IMR-90 (cell line): Measurements from ENCODE around the gene PCK2. TPM values are rescaled to one million over a fixed set of nuclear protein-coding genes. Genes with fewer than 3 reads are reported as not detected.
A peak's percentile ranks its signal among the peaks of the same experiment; 100 is the strongest.

Experiments
- ATAC-seq: fragments of 200-7000 bp; cut with Tn5 transposase; 2 replicates; pipeline ENCODE4 v1.9.1; 2020; ENCODE audit warnings: low read depth, mild to moderate bottlenecking, moderate library complexity
- BruUV-seq: library from RNA; stranded (reverse); fragments of 400-500 nt; replicated peaks from 2 replicates; lab custom pipeline; 2021; lab: Mats Ljungman, UMichigan
- CTCF ChIA-PET: fragments of 300-600 bp; formaldehyde crosslinking; extraction: SDS; loops from one replicate; lab custom pipeline; 2021; ENCODE audit warnings: antibody characterized with exemption; lab: Yijun Ruan, JAX
- POLR2A ChIA-PET: fragments of 300-600 bp; sonication (Branson Sonifier 250); formaldehyde crosslinking; loops from one replicate; lab custom pipeline; 2022; ENCODE audit warnings: antibody characterized with exemption; ENCODE audit not compliant: unreplicated experiment; lab: Charles Lee
- DNase-seq: peaks from one replicate; pipeline ENCODE4 v3.0.0; 2013
- H2AFZ ChIP-seq: replicated peaks from 2 replicates; pipeline ENCODE3; 2013; ENCODE audit warnings: low read length, mild to moderate bottlenecking; ENCODE audit not compliant: poor library complexity
- H2AK5ac ChIP-seq: 2 replicates; pipeline ENCODE4 v1.6.1; 2013; ENCODE audit warnings: low read depth, low read length, inconsistent platforms
- H2AK9ac ChIP-seq: replicated peaks from 2 replicates; pipeline ENCODE3; 2013; ENCODE audit warnings: mild to moderate bottlenecking, low read depth, low read length, moderate library complexity; ENCODE audit not compliant: poor library complexity
- H2BK120ac ChIP-seq: 2 replicates; pipeline ENCODE4 v1.6.1; 2013; ENCODE audit warnings: low read depth, low read length, inconsistent platforms
- H2BK15ac ChIP-seq: 3 replicates; pipeline ENCODE4 v1.6.1; 2013; ENCODE audit warnings: low read depth, low read length, inconsistent platforms
- H2BK20ac ChIP-seq: 2 replicates; pipeline ENCODE4 v1.6.1; 2013; ENCODE audit warnings: low read depth, mild to moderate bottlenecking, inconsistent platforms, low read length, moderate library complexity
- H2BK5ac ChIP-seq: 2 replicates; pipeline ENCODE4 v1.6.1; 2013; ENCODE audit warnings: mild to moderate bottlenecking, low read depth, low read length, inconsistent platforms; ENCODE audit not compliant: poor library complexity, severe bottlenecking
- H3K14ac ChIP-seq: replicated peaks from 2 replicates; pipeline ENCODE4 v1.6.1; 2013; ENCODE audit warnings: low read depth, low read length, inconsistent platforms
- H3K18ac ChIP-seq: 2 replicates; pipeline ENCODE4 v1.6.1; 2013; ENCODE audit warnings: low read depth, low read length, control low read depth
- H3K23ac ChIP-seq: 2 replicates; pipeline ENCODE4 v1.6.1; 2013; ENCODE audit warnings: low read depth, low read length, inconsistent platforms
- H3K27ac ChIP-seq: 2 replicates; pipeline ENCODE4 v1.5.1; 2013; ENCODE audit warnings: mild to moderate bottlenecking, control low read depth, low read length; ENCODE audit not compliant: insufficient read depth
- H3K27me3 ChIP-seq: 2 replicates; pipeline ENCODE4 v1.6.1; 2013; ENCODE audit warnings: low read length; ENCODE audit not compliant: control insufficient read depth, insufficient read depth
- H3K36me3 ChIP-seq: 2 replicates; pipeline ENCODE4 v1.6.1; 2013; ENCODE audit warnings: low read length, mixed read lengths; ENCODE audit not compliant: control insufficient read depth, insufficient read depth
- H3K4ac ChIP-seq: 2 replicates; pipeline ENCODE4 v1.6.1; 2013; ENCODE audit warnings: low read depth, low read length, inconsistent platforms
- H3K4me1 ChIP-seq: 2 replicates; pipeline ENCODE4 v1.6.1; 2013; ENCODE audit warnings: low read length, mixed read lengths; ENCODE audit not compliant: control insufficient read depth, insufficient read depth
- H3K4me2 ChIP-seq: 2 replicates; pipeline ENCODE4 v1.6.1; 2013; ENCODE audit warnings: low read depth, mild to moderate bottlenecking, control low read depth, low read length, moderate library complexity
- H3K4me3 ChIP-seq: 2 replicates; pipeline ENCODE4 v1.5.1; 2013; ENCODE audit warnings: low read depth, mild to moderate bottlenecking, control low read depth, low read length, moderate library complexity; ENCODE audit not compliant: insufficient read depth
- H3K56ac ChIP-seq: 2 replicates; pipeline ENCODE4 v1.6.1; 2013; ENCODE audit warnings: low read length, inconsistent platforms; ENCODE audit not compliant: insufficient read depth; ENCODE audit errors: extremely low read depth
- H3K79me1 ChIP-seq, 2 experiments: 2 replicates each; pipeline ENCODE4 v1.6.1; 2013; ENCODE audit warnings: low read length in 2 of 2, inconsistent platforms in 1 of 2, low read depth in 1 of 2
- H3K9ac ChIP-seq: 2 replicates; pipeline ENCODE4 v1.6.1; 2013; ENCODE audit warnings: low read depth, low read length, control low read depth
- H3K9me1 ChIP-seq: 2 replicates; pipeline ENCODE4 v1.6.1; 2013; ENCODE audit warnings: low read length, inconsistent platforms; ENCODE audit not compliant: insufficient read depth
- H3K9me3 ChIP-seq: 2 replicates; pipeline ENCODE4 v1.6.1; 2013; ENCODE audit warnings: low read length; ENCODE audit not compliant: control insufficient read depth, insufficient read depth
- H4K20me1 ChIP-seq: 2 replicates; pipeline ENCODE4 v1.6.1; 2013; ENCODE audit warnings: low read length, inconsistent platforms; ENCODE audit not compliant: insufficient read depth
- H4K5ac ChIP-seq: 2 replicates; pipeline ENCODE4 v1.6.1; 2013; ENCODE audit warnings: mild to moderate bottlenecking, low read depth, low read length, control low read depth
- H4K8ac ChIP-seq, 2 experiments: 2 replicates each; pipeline ENCODE4 v1.6.1; 2013; ENCODE audit warnings: low read depth in 2 of 2, low read length in 2 of 2, control low read depth in 1 of 2, inconsistent platforms in 1 of 2
- H4K91ac ChIP-seq: 2 replicates; pipeline ENCODE4 v1.6.1; 2013; ENCODE audit warnings: low read depth, low read length, inconsistent platforms; ENCODE audit not compliant: insufficient read depth
- ELK1 ChIP-seq: fragments of 150-350 bp; IDR thresholded peaks from 2 replicates; pipeline ENCODE4 v1.6.1; 2016; ENCODE audit warnings: low read depth, mild to moderate bottlenecking, low read length, moderate library complexity, borderline replicate concordance
- FOS ChIP-seq: fragments of 150-350 bp; IDR thresholded peaks from 2 replicates; pipeline ENCODE4 v1.6.1; 2016; ENCODE audit warnings: low read depth, low read length
- MXI1 ChIP-seq: IDR thresholded peaks from 2 replicates; pipeline ENCODE4 v1.6.1; 2012; ENCODE audit warnings: low read depth, mild to moderate bottlenecking, low read length, moderate library complexity, borderline replicate concordance
- RAD21 ChIP-seq: IDR thresholded peaks from 2 replicates; pipeline ENCODE4 v1.6.1; 2012; ENCODE audit warnings: low read length, improper control_type of control experiment
- RFX5 ChIP-seq: IDR thresholded peaks from 2 replicates; pipeline ENCODE4 v1.8.0; 2012; ENCODE audit warnings: low read depth, mild to moderate bottlenecking, low read length, moderate library complexity
- WGBS, 2 experiments: methylation state at CpG; one replicate each; pipeline versions ENCODE4 v1.1.5 to v1.1.7; 2013; ENCODE audit warnings: missing lambda C conversion rate in 2 of 2; ENCODE audit not compliant: insufficient read length in 1 of 2; ENCODE audit errors: extremely low coverage in 2 of 2; 5-methylcytosine and 5-hydroxymethylcytosine counted together
- dilution Hi-C: fragments of 300-500 bp; cut with HindIII; formaldehyde crosslinking; loops from one replicate; pipeline ENCODE4 v1.14.3; 2018; ENCODE audit warnings: low sequenced_read_pairs; ENCODE audit not compliant: unreplicated experiment
- in situ Hi-C: fragments of 300-500 bp; cut with MboI; formaldehyde crosslinking; loops from 3 replicates; pipeline ENCODE4 v1.14.3; 2019; ENCODE audit warnings: low sequenced_read_pairs, inconsistent platforms, mixed read lengths
- intact Hi-C: fragments of 100-400 bp; cut with micrococcal nuclease; formaldehyde crosslinking; loops from 2 replicates; pipeline ENCODE4 v1.10.0; 2022
- polyA plus RNA-seq, 3 experiments: library from polyadenylated mRNA; depleted of rRNA; stranded (reverse); fragments of >200 nt; gene quantifications; 2 replicates each; pipeline ENCODE4 v1.2.3, GENCODE V29; 2012; ENCODE audit warnings: low replicate concordance in 1 of 3
- total RNA-seq: library from RNA; depleted of rRNA; stranded (reverse); fragments of >200 nt; gene quantifications from 2 replicates; pipeline ENCODE4 v1.2.3, GENCODE V29; 2012
- TF ChIP-seq, protein P1 (sequence below): fragments of 150-350 bp; IDR thresholded peaks from 2 replicates; pipeline ENCODE4 v1.6.1; 2017; ENCODE audit warnings: mild to moderate bottlenecking, antibody characterized with exemption, low read length, low read depth

PCK2 gene
- total and polyA plus RNA-seq, 2 of the 4 experiments (the other 2 are of a cell fraction) = 13.4 to 29.4 TPM

GRCh38 chr14:24137529-24138395 lies 43.7 kb downstream of the PCK2 start:
- Histone ChIP-seq H3K9me1 (peaks cover 19% of the 10 kb centered on the region), H3K79me1 (peaks cover 17 to 48% of the 10 kb centered on the region in 2 experiments; a peak in 3 of 4 replicates), H2BK120ac (no peak overlapping the region), H2AFZ (peak overlapping the region; percentile 17), H2BK5ac (no peak overlapping the region), H2BK20ac (no peak overlapping the region), H3K36me3 (peaks cover 23% of the 10 kb centered on the region), H3K18ac (no peak overlapping the region), H3K4me1 (peaks cover 12% of the 10 kb centered on the region), H2AK5ac (0 out of 2 replicates have a peak overlapping the region, but pooled peaks have one; percentile 18), H3K27ac (no peak overlapping the region), H2BK15ac (no peak overlapping the region), H4K91ac (no peak overlapping the region), H3K27me3 (no peaks in the 10 kb centered on the region), H3K56ac (no peak overlapping the region), H4K5ac (no peak overlapping the region), H3K4me2 (no peak overlapping the region), H3K9ac (no peak overlapping the region), H3K4ac (no peak overlapping the region), H4K20me1 (peaks cover 17% of the 10 kb centered on the region), H3K9me3 (no peaks in the 10 kb centered on the region), H2AK9ac (peak overlapping the region; percentile 29), H3K23ac (peak overlapping the region; percentile 88; the same call in 1 of the 2 replicates), H3K4me3 (no peak overlapping the region), H3K14ac (no peak overlapping the region), H4K8ac (no peak overlapping the region)
- 60% methylated on average over 1 of the region's 8 CpGs; no CpG with 5 or more reads in 1 of the 2 experiments for WGBS, 2 experiments
- ATAC-seq (no peak), DNase-seq (no peak)
- intact Hi-C loops = no loop called here
- TSS peak; percentile 91 for BruUV-seq
- ChIA-PET POLR2A (interaction anchor here (0.6 kb wide), 1 partner anchor 43 kb away, joined by 3 read pairs; no protein-coding TSS in a partner anchor), CTCF (interaction anchor here (0.8 to 0.9 kb wide), 2 partner anchors 23 to 149 kb away, joined by 3 to 5 read pairs; partner anchors contain the start of gene IRF9)
- dilution Hi-C loops = no loop called here
- TF ChIP-seq, protein P1, sequence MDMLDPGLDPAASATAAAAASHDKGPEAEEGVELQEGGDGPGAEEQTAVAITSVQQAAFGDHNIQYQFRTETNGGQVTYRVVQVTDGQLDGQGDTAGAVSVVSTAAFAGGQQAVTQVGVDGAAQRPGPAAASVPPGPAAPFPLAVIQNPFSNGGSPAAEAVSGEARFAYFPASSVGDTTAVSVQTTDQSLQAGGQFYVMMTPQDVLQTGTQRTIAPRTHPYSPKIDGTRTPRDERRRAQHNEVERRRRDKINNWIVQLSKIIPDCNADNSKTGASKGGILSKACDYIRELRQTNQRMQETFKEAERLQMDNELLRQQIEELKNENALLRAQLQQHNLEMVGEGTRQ = no peak
- TF ChIP-seq RFX5 (no peak), ELK1 (no peak), FOS (no peak), MXI1 (no peak), RAD21 (no peak)
- in situ Hi-C loops = loop anchor here (10.0 to 25.0 kb wide), 3 partner anchors 297 to 1050 kb away; partner anchors contain the start of genes ACIN1, BCL2L2, C14orf119 and PABPN1
